GM12874 (cell line): ENCODE results near the gene HPS4.

Source experiments
- CTCF ChIP-seq: IDR thresholded peaks from 2 replicates; pipeline ENCODE4 v1.5.1; 2011; ENCODE audit warnings: low read depth, mild to moderate bottlenecking, control low read depth, low read length, moderate library complexity; ENCODE audit not compliant: insufficient read depth

The HPS4 gene

DNA sequence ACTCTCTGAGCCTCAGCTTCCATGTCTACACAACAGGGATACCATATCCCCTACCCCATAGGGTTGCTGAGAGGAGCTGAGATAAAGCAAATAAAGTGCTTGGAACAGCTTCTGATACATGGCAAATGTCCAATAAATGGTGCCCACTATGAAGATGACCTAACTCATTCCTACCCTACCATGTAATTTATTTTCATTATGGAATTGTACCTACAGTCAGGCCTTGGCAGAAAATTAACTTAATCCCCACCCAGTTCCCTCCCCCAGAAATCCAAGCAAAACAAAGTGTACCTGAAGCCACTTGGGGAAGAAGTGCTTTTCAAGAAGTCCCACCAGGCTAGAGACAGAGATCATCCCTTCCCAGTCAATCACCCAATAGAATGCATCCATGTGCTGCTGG lies 10.9 kb upstream of the HPS4 start:
- TF ChIP-seq CTCF: no peak

- no peak for TF ChIP-seq CTCF
Measured at GRCh38 chr22:26492220-26492619, 8.6 kb upstream of the HPS4 start.

DNA sequence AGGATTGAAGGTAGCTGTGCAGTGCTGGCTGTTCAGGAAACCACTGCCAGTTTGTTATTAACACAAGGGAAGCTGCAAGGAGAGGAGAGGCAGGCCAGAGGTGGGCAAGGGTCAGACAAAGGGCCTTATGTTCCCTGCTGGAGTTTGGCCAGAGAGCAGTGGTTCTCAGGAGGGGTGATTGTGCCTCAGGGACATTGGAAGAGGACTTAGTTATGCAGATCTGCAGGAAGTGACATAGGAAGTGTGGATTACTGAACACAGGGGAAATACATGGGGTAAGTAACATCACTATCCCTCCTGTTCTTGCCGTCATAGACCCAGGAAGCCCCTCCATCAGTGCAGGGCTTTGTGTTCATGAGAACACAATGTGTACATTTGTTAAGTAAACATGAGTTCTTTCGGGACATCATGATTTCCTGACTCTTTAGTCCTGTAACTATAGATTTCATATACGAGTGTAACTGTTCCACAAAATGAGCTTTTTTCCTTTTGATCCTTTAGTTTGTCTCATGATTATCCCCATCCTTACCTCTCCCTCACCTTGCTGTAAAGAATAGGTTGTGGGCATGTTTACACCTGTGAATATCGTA lies 6.0 kb upstream of the HPS4 start:
- no peak for TF ChIP-seq CTCF

GRCh38 chr22:26487996-26488395 lies 4.4 kb upstream of the HPS4 start:
- no peak for TF ChIP-seq CTCF

DNA sequence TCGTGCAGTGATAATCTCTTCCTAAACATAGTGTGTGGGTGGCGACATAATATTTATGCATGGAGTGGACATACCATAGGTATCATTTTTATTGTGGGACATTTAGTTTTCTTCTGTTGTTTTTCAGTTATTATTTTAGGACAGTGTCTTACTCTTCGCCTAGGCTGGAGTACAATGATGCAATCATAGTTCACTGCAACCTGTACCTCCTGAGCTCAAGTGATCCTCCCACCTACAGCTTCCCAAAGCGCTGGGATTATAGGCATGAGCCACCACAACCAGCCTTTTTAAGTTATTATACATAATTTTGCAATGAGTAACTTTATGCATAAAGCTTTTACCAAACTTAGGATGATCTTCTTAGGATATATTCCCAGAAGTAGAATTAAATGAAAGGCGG lies 2.8 kb upstream of the HPS4 start:
- no peak for TF ChIP-seq CTCF

GRCh38 chr22:26485806-26486390 lies 2.3 kb upstream of the HPS4 start:
- TF ChIP-seq CTCF: no peak

- TF ChIP-seq CTCF: no peak
Measured at GRCh38 chr22:26485013-26485412, 1.4 kb upstream of the HPS4 start.

DNA sequence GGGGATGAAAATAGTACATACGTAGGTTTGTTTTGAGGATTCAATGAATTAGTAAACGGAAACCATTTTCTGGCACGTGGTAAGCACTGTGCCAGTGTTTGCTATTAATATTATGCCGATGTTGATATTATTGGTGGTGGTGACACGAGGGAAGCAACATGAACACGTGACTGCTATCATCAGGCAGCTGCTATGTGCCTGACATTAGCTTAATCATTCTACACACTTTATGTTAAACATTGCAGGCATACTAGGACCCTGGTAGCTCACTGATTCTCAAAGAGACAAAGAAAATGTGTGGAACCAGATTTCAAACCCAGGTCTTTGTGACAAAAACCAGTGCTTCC lies 750 bp upstream of the HPS4 start:
- TF ChIP-seq CTCF: no peak
